ENCODE results near the gene LHX1.

The LHX1 gene

GRCh38 chr17:36937001-36937958 is at the start of gene LHX1:
Gene LHX1 (plus strand): TSS chr17:36937475. CDS start chr17:36938198, 723 bp downstream.
- DNase-seq, result no peak

- DNase-seq, result no peak
Measured at GRCh38 chr17:36888236-36888951, 48.9 kb upstream of the LHX1 start.

GRCh38 chr17:36889770-36890349 is 47.4 kb upstream of the LHX1 start:
- no peak for DNase-seq

GRCh38 chr17:36890398-36891168 is 46.7 kb upstream of the LHX1 start:
- DNase-seq, result no peak

- DNase-seq, result no peak
Measured at GRCh38 chr17:36892112-36892838, 45.0 kb upstream of the LHX1 start.

- no peak for DNase-seq
Measured at GRCh38 chr17:36894177-36894576, 43.1 kb upstream of the LHX1 start.

GRCh38 chr17:36894925-36895324 is 42.4 kb upstream of the LHX1 start:
- DNase-seq, result no peak

GRCh38 chr17:36899250-36900159 is 37.8 kb upstream of the LHX1 start:
- no peak for DNase-seq

GRCh38 chr17:36900160-36900512 is 37.1 kb upstream of the LHX1 start:
- no peak for DNase-seq

GRCh38 chr17:36901506-36901905 is 35.8 kb upstream of the LHX1 start:
- DNase-seq, result no peak

- no peak for DNase-seq
Measured at GRCh38 chr17:36907407-36907806, 29.9 kb upstream of the LHX1 start.

- DNase-seq, result no peak
Measured at GRCh38 chr17:36910513-36910912, 26.8 kb upstream of the LHX1 start.

- DNase-seq, result no peak
Measured at GRCh38 chr17:36911001-36911400, 26.3 kb upstream of the LHX1 start.

- no peak for DNase-seq
Measured at GRCh38 chr17:36913132-36913531, 24.1 kb upstream of the LHX1 start.

GRCh38 chr17:36918211-36918691 is 19.0 kb upstream of the LHX1 start:
- DNase-seq, result no peak

- no peak for DNase-seq
Measured at GRCh38 chr17:36919407-36919968, 17.8 kb upstream of the LHX1 start.

- DNase-seq, result no peak
Measured at GRCh38 chr17:36920032-36921005, 17.0 kb upstream of the LHX1 start.

- DNase-seq, result no peak
Measured at GRCh38 chr17:36921095-36921851, 16.0 kb upstream of the LHX1 start.

- no peak for DNase-seq
Measured at GRCh38 chr17:36922175-36922574, 15.1 kb upstream of the LHX1 start.

Data from NCI-H526 treated with DMSO at 0.1 percent for 48 hours (cell line).